CD14-positive monocyte (primary cell): ENCODE results near the gene FAM180A. TPM values are rescaled to one million over a fixed set of nuclear protein-coding genes. Genes with fewer than 3 reads are reported as not detected.

Source experiments
- DNase-seq, 3 donors: peaks; one replicate each; pipeline ENCODE4 v3.0.0-alpha.2; 2011 to 2022
- H2AFZ ChIP-seq: 2 replicates; pipeline ENCODE4 v1.6.0; 2012; ENCODE audit warnings: mild to moderate bottlenecking, low read depth, low read length, inconsistent platforms; ENCODE audit not compliant: insufficient read depth, poor library complexity, severe bottlenecking
- H3K27ac ChIP-seq, 2 donors: 1 replicate in 1 of 2; 2 replicates in 1 of 2; pipeline ENCODE4 v1.5.1; 2012 to 2013; ENCODE audit warnings: low read length in 2 of 2, control low read depth in 1 of 2, inconsistent platforms in 1 of 2, low read depth in 1 of 2, mild to moderate bottlenecking in 1 of 2
- H3K27me3 ChIP-seq, 2 donors: one replicate each; pipeline versions ENCODE4 v1.6.0 to v1.6.1; 2011 to 2013; ENCODE audit warnings: low read length in 2 of 2; ENCODE audit not compliant: control insufficient read depth in 2 of 2, insufficient read depth in 2 of 2
- H3K36me3 ChIP-seq, 2 donors: replicated peaks in 1 of 2; 1 replicate in 1 of 2; 2 replicates in 1 of 2; pipeline versions ENCODE4 v1.5.1 to v1.6.1; 2012 to 2013; ENCODE audit warnings: low read length in 2 of 2, control low read depth in 1 of 2, inconsistent platforms in 1 of 2, mild to moderate bottlenecking in 1 of 2; ENCODE audit not compliant: insufficient read depth in 2 of 2, control insufficient read depth in 1 of 2
- H3K4me1 ChIP-seq, 2 donors: 1 replicate in 1 of 2; 2 replicates in 1 of 2; pipeline versions ENCODE4 v1.5.1 to v1.6.1; 2012 to 2013; ENCODE audit warnings: low read length in 2 of 2, control low read depth in 1 of 2, inconsistent platforms in 1 of 2, mild to moderate bottlenecking in 1 of 2, moderate library complexity in 1 of 2; ENCODE audit not compliant: insufficient read depth in 2 of 2, control insufficient read depth in 1 of 2
- H3K4me2 ChIP-seq: replicated peaks from 2 replicates; pipeline ENCODE3; 2012; ENCODE audit warnings: low read length, moderate library complexity, mild to moderate bottlenecking; ENCODE audit not compliant: poor library complexity, severe bottlenecking; ENCODE audit errors: extremely low read depth
- H3K4me3 ChIP-seq, 3 experiments: fragments of 200-600 bp in 1 of 3; sonication (generic) in 1 of 3; replicated peaks in 1 of 3; 1 replicate in 2 of 3; 2 replicates in 1 of 3; pipeline ENCODE4 v1.5.1; 2011 to 2013; ENCODE audit warnings: low read length in 3 of 3, mild to moderate bottlenecking in 3 of 3, control low read depth in 2 of 3, low read depth in 2 of 3, inconsistent platforms in 1 of 3, moderate library complexity in 1 of 3
- H3K79me2 ChIP-seq: 2 replicates; pipeline ENCODE4 v1.6.0; 2012; ENCODE audit warnings: mild to moderate bottlenecking, control low read depth, inconsistent platforms, low read length, moderate library complexity; ENCODE audit not compliant: insufficient read depth
- H3K9ac ChIP-seq: 2 replicates; pipeline ENCODE4 v1.6.0; 2017; ENCODE audit warnings: low read length, mild to moderate bottlenecking; ENCODE audit not compliant: insufficient read depth, poor library complexity, severe bottlenecking
- H3K9me3 ChIP-seq, 2 donors: replicated peaks in 1 of 2; 1 replicate in 1 of 2; 2 replicates in 1 of 2; pipeline versions ENCODE4 v1.5.1 to v1.6.1; 2012 to 2013; ENCODE audit warnings: low read length in 2 of 2, control low read depth in 1 of 2; ENCODE audit not compliant: control insufficient read depth in 1 of 2, insufficient read depth in 1 of 2
- H4K20me1 ChIP-seq: 2 replicates; pipeline ENCODE4 v1.6.0; 2012; ENCODE audit warnings: mild to moderate bottlenecking, low read length, control low read depth, moderate library complexity; ENCODE audit not compliant: insufficient read depth
- H3K27ac Mint-ChIP-seq, 7 donors: one replicate each; pipeline ENCODE4 v1.8.0; 2020; ENCODE audit warnings: mild to moderate bottlenecking in 7 of 7, mixed read lengths in 7 of 7, moderate library complexity in 6 of 7, inconsistent platforms in 2 of 7
- H3K27me3 Mint-ChIP-seq, 3 donors: one replicate each; pipeline ENCODE4 v1.8.0; 2021 to 2022; ENCODE audit warnings: low read depth in 3 of 3, mild to moderate bottlenecking in 3 of 3, mixed read lengths in 3 of 3, moderate library complexity in 3 of 3, inconsistent platforms in 1 of 3
- H3K36me3 Mint-ChIP-seq, 2 donors: one replicate each; pipeline ENCODE4 v1.8.0; 2020; ENCODE audit warnings: mixed read lengths in 2 of 2, inconsistent platforms in 1 of 2, mild to moderate bottlenecking in 1 of 2
- H3K4me1 Mint-ChIP-seq: one replicate; pipeline ENCODE4 v1.8.0; 2020; ENCODE audit warnings: mild to moderate bottlenecking, mixed read lengths
- H3K4me3 Mint-ChIP-seq, 2 donors: one replicate each; pipeline ENCODE4 v1.8.0; 2020; ENCODE audit warnings: mild to moderate bottlenecking in 2 of 2, mixed read lengths in 2 of 2, moderate library complexity in 1 of 2
- H3K9me3 Mint-ChIP-seq, 7 donors: one replicate each; pipeline ENCODE4 v1.8.0; 2020 to 2022; ENCODE audit warnings: mixed read lengths in 7 of 7, mild to moderate bottlenecking in 6 of 7, moderate library complexity in 6 of 7, inconsistent platforms in 2 of 7
- CTCF ChIP-seq: fragments of 200-600 bp; IDR thresholded peaks from one replicate; pipeline ENCODE4 v1.8.0; 2022; ENCODE audit warnings: antibody characterized with exemption, mild to moderate bottlenecking
- WGBS: methylation state at CpG from one replicate; pipeline ENCODE4 v1.1.5; 2013; ENCODE audit warnings: missing lambda C conversion rate; ENCODE audit not compliant: insufficient coverage; 5-methylcytosine and 5-hydroxymethylcytosine counted together
- intact Hi-C, 2 donors: fragments of 100-400 bp; cut with micrococcal nuclease; formaldehyde crosslinking; loops; one replicate each; pipeline versions ENCODE4 v1.15.0 to v1.15.1; 2023
- polyA plus RNA-seq, 3 donors: library from polyadenylated mRNA; depleted of rRNA in 1 of 3; unstranded in 2 of 3; stranded (reverse) in 1 of 3; fragments of 300-500 nt in 2 of 3; fragments of >200 nt in 1 of 3; fragmentation: Illumina TruSeq in 2 of 3; gene quantifications; 1 replicate in 2 of 3; 2 replicates in 1 of 3; pipeline ENCODE4 v1.2.3, GENCODE V29; 2012 to 2021

Gene FAM180A
- polyA plus RNA-seq, 3 donors, result not detected

- Histone ChIP-seq H3K9ac (no peak overlapping the region), H3K4me1 (peaks cover 10 to 11% of the 10 kb centered on the region in 2 donors), H3K79me2 (no peaks in the 10 kb centered on the region), H2AFZ (no peak overlapping the region), H3K36me3 (no peaks in the 10 kb centered on the region), H3K27ac (no peak overlapping the region), H4K20me1 (no peaks in the 10 kb centered on the region), H3K4me3 (no peak overlapping the region), H3K27me3 (no peaks in the 10 kb centered on the region), H3K4me2 (no peak overlapping the region), H3K9me3 (no peaks in the 10 kb centered on the region)
- Mint-ChIP-seq H3K27me3 (peaks cover 0 to 3% (median 2%) of the 10 kb centered on the region in 3 donors), H3K36me3 (no peaks in the 10 kb centered on the region), H3K9me3 (no peaks in the 10 kb centered on the region), H3K4me3 (no peak overlapping the region), H3K4me1 (peaks cover 14% of the 10 kb centered on the region), H3K27ac (peak overlapping the region in 1 of 7 donors; percentile 49)
- intact Hi-C loops, result no loop called here
- 95% methylated on average over 7 of the region's 9 CpGs for WGBS
- DNase-seq, result no peak
- no peak for TF ChIP-seq CTCF
Measured at GRCh38 chr7:135792866-135793265, 44.3 kb upstream of the FAM180A start.

- Histone ChIP-seq H2AFZ (peak overlapping the region; percentile 55), H3K27ac (no peak overlapping the region), H3K27me3 (no peaks in the 10 kb centered on the region), H3K4me3 (no peak overlapping the region), H3K9me3 (no peaks in the 10 kb centered on the region), H3K36me3 (no peaks in the 10 kb centered on the region), H4K20me1 (no peaks in the 10 kb centered on the region), H3K4me2 (no peak overlapping the region), H3K79me2 (no peaks in the 10 kb centered on the region), H3K4me1 (peaks cover 10 to 11% of the 10 kb centered on the region in 2 donors), H3K9ac (no peak overlapping the region)
- H3K27ac Mint-ChIP-seq, result no peak overlapping the region
- no peak overlapping the region for H3K4me3 Mint-ChIP-seq
- 20% methylated on average over 2 of the region's 4 CpGs for WGBS
- no peaks in the 10 kb centered on the region for H3K36me3 Mint-ChIP-seq
- H3K4me1 Mint-ChIP-seq, result peaks cover 14% of the 10 kb centered on the region
- TF ChIP-seq CTCF, result no peak
- H3K27me3 Mint-ChIP-seq, result peaks cover 0 to 3% (median under 1%) of the 10 kb centered on the region in 3 donors
- peak; percentile 32 to 41 (median 40) for DNase-seq
- H3K9me3 Mint-ChIP-seq, result no peaks in the 10 kb centered on the region
- intact Hi-C loops, result no loop called here
Measured at GRCh38 chr7:135792363-135792668, 43.7 kb upstream of the FAM180A start.
